Neural cell (in vitro differentiated cells): Measurements from ENCODE around the gene CSN1S1. TPM values are rescaled to one million over a fixed set of nuclear protein-coding genes. Genes with fewer than 3 reads are reported as not detected.

ENCODE experiments used
- H2AFZ ChIP-seq: fragments of 200-600, 300-800 bp; sonication (generic), shearing (Covaris generic); 2 replicates; pipeline ENCODE4 v1.6.0; 2014; ENCODE audit warnings: low read depth, mild to moderate bottlenecking, antibody characterized with exemption, low read length, moderate library complexity
- H3F3A ChIP-seq: fragments of 200-600 bp; shearing (Covaris generic); 2 replicates; pipeline ENCODE4 v1.6.1; 2016; ENCODE audit warnings: mild to moderate bottlenecking, moderate library complexity, mixed read lengths, antibody characterized with exemption, low read length; ENCODE audit not compliant: insufficient read depth, poor library complexity, severe bottlenecking
- H3K27ac ChIP-seq: fragments of 200-600, 300-800 bp; sonication (generic), shearing (Covaris generic); 2 replicates; pipeline ENCODE4 v1.5.1; 2014; ENCODE audit warnings: mild to moderate bottlenecking, low read length, moderate library complexity
- H3K27me3 ChIP-seq: fragments of 300-800, 200-600 bp; sonication (generic), shearing (Covaris generic); 2 replicates; pipeline ENCODE4 v1.6.0; 2014; ENCODE audit warnings: mild to moderate bottlenecking, low read depth, low read length, moderate library complexity; ENCODE audit not compliant: insufficient read depth
- H3K36me3 ChIP-seq: fragments of 300-800, 200-600 bp; sonication (generic), shearing (Covaris generic); 2 replicates; pipeline ENCODE4 v1.5.1; 2014; ENCODE audit warnings: mild to moderate bottlenecking, antibody characterized with exemption, low read length, moderate library complexity; ENCODE audit not compliant: insufficient read depth
- H3K4me2 ChIP-seq: fragments of 300-800, 200-600 bp; sonication (generic), shearing (Covaris generic); 2 replicates; pipeline ENCODE4 v1.6.0; 2014; ENCODE audit warnings: mild to moderate bottlenecking, low read length
- H3K4me3 ChIP-seq: fragments of 300-800, 200-600 bp; sonication (generic), shearing (Covaris generic); 2 replicates; pipeline ENCODE4 v1.5.1; 2014; ENCODE audit warnings: mild to moderate bottlenecking, low read length, moderate library complexity
- H3K79me2 ChIP-seq: fragments of 200-600 bp; shearing (Covaris generic); replicated peaks from 2 replicates; pipeline ENCODE4 v1.6.0; 2014; ENCODE audit warnings: mild to moderate bottlenecking, low read length, moderate library complexity; ENCODE audit not compliant: insufficient read depth
- H3K9ac ChIP-seq: fragments of 300-800, 200-600 bp; sonication (generic), shearing (Covaris generic); 2 replicates; pipeline ENCODE4 v1.6.1; 2016; ENCODE audit warnings: mild to moderate bottlenecking, low read length, mixed read lengths
- H3K9me2 ChIP-seq: fragments of 200-600 bp; shearing (Covaris generic); 2 replicates; pipeline ENCODE4 v1.6.1; 2016; ENCODE audit warnings: mild to moderate bottlenecking, low read length, mixed read lengths; ENCODE audit not compliant: insufficient read depth
- H3K9me3 ChIP-seq: fragments of 200-600, 300-800 bp; sonication (generic), shearing (Covaris generic); 2 replicates; pipeline ENCODE4 v1.6.1; 2016; ENCODE audit warnings: mild to moderate bottlenecking, mixed run types, low read length, moderate library complexity, mixed read lengths
- H4K20me1 ChIP-seq: fragments of 200-600 bp; shearing (Covaris generic); 2 replicates; pipeline ENCODE4 v1.6.1; 2016; ENCODE audit warnings: mild to moderate bottlenecking, mixed run types; ENCODE audit not compliant: insufficient read depth
- EP300 ChIP-seq: fragments of 450-650 bp; conservative IDR thresholded peaks from 2 replicates; pipeline ENCODE4 v1.6.1; 2014; ENCODE audit warnings: antibody characterized with exemption, mild to moderate bottlenecking, moderate library complexity; ENCODE audit not compliant: poor library complexity, severe bottlenecking
- EZH2 ChIP-seq: fragments of 200-600, 300-800 bp; shearing (Covaris generic), sonication (generic); IDR thresholded peaks from 2 replicates; pipeline ENCODE4 v1.6.1; 2014; ENCODE audit warnings: antibody characterized with exemption, low read length, borderline replicate concordance, mild to moderate bottlenecking; ENCODE audit not compliant: insufficient read depth, poor library complexity, severe bottlenecking
- MXI1 ChIP-seq: fragments of 450-650 bp; conservative IDR thresholded peaks from 2 replicates; pipeline ENCODE4 v1.6.1; 2014; ENCODE audit warnings: antibody characterized with exemption, mild to moderate bottlenecking; ENCODE audit not compliant: poor library complexity, severe bottlenecking
- POLR2AphosphoS5 ChIP-seq: IDR thresholded peaks from 2 replicates; pipeline ENCODE4 v1.6.1; 2012
- RAD21 ChIP-seq: fragments of 450-650 bp; conservative IDR thresholded peaks from 2 replicates; pipeline ENCODE4 v1.6.1; 2014; ENCODE audit warnings: antibody characterized with exemption, mild to moderate bottlenecking, moderate library complexity
- SMC3 ChIP-seq: fragments of 450-650 bp; conservative IDR thresholded peaks from 2 replicates; pipeline ENCODE4 v1.6.1; 2014; ENCODE audit warnings: antibody characterized with exemption, mild to moderate bottlenecking, moderate library complexity; ENCODE audit not compliant: poor library complexity
- TAF1 ChIP-seq: IDR thresholded peaks from 2 replicates; pipeline ENCODE4 v1.6.1; 2012; ENCODE audit warnings: low read depth
- polyA plus RNA-seq: library from polyadenylated mRNA; depleted of rRNA; stranded (reverse); fragments of >200 nt; gene quantifications from 2 replicates; pipeline ENCODE4 v1.2.3, GENCODE V29; 2014
- TF ChIP-seq, protein P1 (sequence below): IDR thresholded peaks from 2 replicates; pipeline ENCODE4 v1.6.1; 2012; ENCODE audit warnings: borderline replicate concordance
- TF ChIP-seq, protein P2 (sequence below): fragments of 450-650 bp; IDR thresholded peaks from 2 replicates; pipeline ENCODE4 v1.5.1; 2014; ENCODE audit warnings: antibody characterized with exemption, mild to moderate bottlenecking, moderate library complexity; ENCODE audit not compliant: poor library complexity, severe bottlenecking

The CSN1S1 gene
- polyA plus RNA-seq, 1 donor from 2014 or later = not detected

DNA sequence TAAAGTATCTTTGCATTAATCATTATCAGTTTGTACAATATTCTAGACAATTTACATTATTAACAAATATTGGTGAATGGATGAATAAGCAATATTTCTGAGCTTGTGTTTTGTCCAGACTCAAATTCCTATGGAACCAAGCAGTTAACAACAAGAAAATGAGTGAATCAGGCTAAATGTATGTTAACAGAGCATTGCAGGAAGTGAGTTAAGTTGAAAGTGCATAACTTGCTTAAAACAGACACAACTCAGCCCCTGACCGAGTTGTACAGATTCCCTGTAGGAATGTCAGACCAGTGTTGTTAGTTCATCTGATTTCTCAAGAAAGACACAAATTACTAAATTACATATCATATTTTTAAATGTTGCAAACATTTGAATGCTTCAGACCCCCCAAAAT is 23.7 kb upstream of the CSN1S1 start:
- Histone ChIP-seq H2AFZ (no peak overlapping the region), H3K27me3 (no peaks in the 10 kb centered on the region), H3K9ac (no peak overlapping the region), H3K9me2 (no peaks in the 10 kb centered on the region), H4K20me1 (no peaks in the 10 kb centered on the region), H3F3A (no peaks in the 10 kb centered on the region), H3K79me2 (no peaks in the 10 kb centered on the region), H3K36me3 (no peaks in the 10 kb centered on the region), H3K4me3 (no peak overlapping the region), H3K27ac (no peak overlapping the region), H3K9me3 (no peaks in the 10 kb centered on the region), H3K4me2 (no peak overlapping the region)
- TF ChIP-seq, protein P1, sequence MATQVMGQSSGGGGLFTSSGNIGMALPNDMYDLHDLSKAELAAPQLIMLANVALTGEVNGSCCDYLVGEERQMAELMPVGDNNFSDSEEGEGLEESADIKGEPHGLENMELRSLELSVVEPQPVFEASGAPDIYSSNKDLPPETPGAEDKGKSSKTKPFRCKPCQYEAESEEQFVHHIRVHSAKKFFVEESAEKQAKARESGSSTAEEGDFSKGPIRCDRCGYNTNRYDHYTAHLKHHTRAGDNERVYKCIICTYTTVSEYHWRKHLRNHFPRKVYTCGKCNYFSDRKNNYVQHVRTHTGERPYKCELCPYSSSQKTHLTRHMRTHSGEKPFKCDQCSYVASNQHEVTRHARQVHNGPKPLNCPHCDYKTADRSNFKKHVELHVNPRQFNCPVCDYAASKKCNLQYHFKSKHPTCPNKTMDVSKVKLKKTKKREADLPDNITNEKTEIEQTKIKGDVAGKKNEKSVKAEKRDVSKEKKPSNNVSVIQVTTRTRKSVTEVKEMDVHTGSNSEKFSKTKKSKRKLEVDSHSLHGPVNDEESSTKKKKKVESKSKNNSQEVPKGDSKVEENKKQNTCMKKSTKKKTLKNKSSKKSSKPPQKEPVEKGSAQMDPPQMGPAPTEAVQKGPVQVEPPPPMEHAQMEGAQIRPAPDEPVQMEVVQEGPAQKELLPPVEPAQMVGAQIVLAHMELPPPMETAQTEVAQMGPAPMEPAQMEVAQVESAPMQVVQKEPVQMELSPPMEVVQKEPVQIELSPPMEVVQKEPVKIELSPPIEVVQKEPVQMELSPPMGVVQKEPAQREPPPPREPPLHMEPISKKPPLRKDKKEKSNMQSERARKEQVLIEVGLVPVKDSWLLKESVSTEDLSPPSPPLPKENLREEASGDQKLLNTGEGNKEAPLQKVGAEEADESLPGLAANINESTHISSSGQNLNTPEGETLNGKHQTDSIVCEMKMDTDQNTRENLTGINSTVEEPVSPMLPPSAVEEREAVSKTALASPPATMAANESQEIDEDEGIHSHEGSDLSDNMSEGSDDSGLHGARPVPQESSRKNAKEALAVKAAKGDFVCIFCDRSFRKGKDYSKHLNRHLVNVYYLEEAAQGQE = no peak
- TF ChIP-seq RAD21 (no peak), EZH2 (no peak), POLR2AphosphoS5 (no peak), EP300 (no peak), TAF1 (no peak), SMC3 (no peak)
- TF ChIP-seq, protein P2, sequence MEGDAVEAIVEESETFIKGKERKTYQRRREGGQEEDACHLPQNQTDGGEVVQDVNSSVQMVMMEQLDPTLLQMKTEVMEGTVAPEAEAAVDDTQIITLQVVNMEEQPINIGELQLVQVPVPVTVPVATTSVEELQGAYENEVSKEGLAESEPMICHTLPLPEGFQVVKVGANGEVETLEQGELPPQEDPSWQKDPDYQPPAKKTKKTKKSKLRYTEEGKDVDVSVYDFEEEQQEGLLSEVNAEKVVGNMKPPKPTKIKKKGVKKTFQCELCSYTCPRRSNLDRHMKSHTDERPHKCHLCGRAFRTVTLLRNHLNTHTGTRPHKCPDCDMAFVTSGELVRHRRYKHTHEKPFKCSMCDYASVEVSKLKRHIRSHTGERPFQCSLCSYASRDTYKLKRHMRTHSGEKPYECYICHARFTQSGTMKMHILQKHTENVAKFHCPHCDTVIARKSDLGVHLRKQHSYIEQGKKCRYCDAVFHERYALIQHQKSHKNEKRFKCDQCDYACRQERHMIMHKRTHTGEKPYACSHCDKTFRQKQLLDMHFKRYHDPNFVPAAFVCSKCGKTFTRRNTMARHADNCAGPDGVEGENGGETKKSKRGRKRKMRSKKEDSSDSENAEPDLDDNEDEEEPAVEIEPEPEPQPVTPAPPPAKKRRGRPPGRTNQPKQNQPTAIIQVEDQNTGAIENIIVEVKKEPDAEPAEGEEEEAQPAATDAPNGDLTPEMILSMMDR = no peak

DNA sequence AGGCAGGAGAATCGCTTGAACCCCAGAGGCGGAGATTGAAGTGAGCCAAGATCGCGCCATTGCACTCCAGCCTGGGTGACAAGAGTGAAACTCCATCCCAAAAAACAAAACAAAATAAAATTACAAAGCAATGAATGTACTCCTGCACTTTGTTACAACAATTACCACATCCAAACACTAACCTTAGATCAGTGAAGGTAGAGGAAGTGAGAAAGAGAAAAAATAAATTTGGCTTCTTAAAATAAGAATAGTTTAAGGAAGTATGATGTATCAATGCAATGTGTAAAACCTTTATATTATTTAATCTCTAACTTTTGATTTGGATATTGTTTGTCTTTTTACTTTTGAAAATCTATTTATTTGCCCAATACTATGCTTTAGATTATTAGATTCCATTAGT is 21.7 kb upstream of the CSN1S1 start:
- no peaks in the 10 kb centered on the region for H3K27me3 ChIP-seq
- no peaks in the 10 kb centered on the region for H4K20me1 ChIP-seq
- H2AFZ ChIP-seq = no peak overlapping the region
- no peak overlapping the region for H3K4me2 ChIP-seq
- TF ChIP-seq, protein P2 = no peak
- TF ChIP-seq POLR2AphosphoS5 (no peak), EZH2 (no peak), MXI1 (no peak), SMC3 (no peak)
- TF ChIP-seq, protein P1 = no peak
- no peaks in the 10 kb centered on the region for H3K36me3 ChIP-seq
- H3K27ac ChIP-seq = no peak overlapping the region
- H3K9me2 ChIP-seq = no peaks in the 10 kb centered on the region
- no peaks in the 10 kb centered on the region for H3F3A ChIP-seq
- no peaks in the 10 kb centered on the region for H3K9me3 ChIP-seq
- no peak overlapping the region for H3K4me3 ChIP-seq
- no peak overlapping the region for H3K9ac ChIP-seq
- H3K79me2 ChIP-seq = no peaks in the 10 kb centered on the region
